GM12878 (cell line): ENCODE data around the gene DIP2A. TPM values are rescaled to one million over a fixed set of nuclear protein-coding genes. Genes with fewer than 3 reads are reported as not detected.

Experiments
- ATAC-seq: fragments of 200-7000 bp; cut with Tn5 transposase; 3 replicates; pipeline ENCODE4 v1.9.1; 2020; ENCODE audit warnings: mild to moderate bottlenecking, moderate library complexity
- BruUV-seq: library from RNA; stranded (reverse); fragments of 400-500 nt; replicated peaks from 2 replicates; lab custom pipeline; 2021; lab: Mats Ljungman, UMichigan
- CTCF ChIA-PET: fragments of 300-600 bp; sonication (Branson Sonifier 250); formaldehyde crosslinking; extraction: SDS; loops from one replicate; lab custom pipeline; 2021; ENCODE audit warnings: inconsistent platforms; lab: Yijun Ruan, JAX
- POLR2A ChIA-PET: fragments of 350-600 bp; formaldehyde crosslinking; extraction: SDS; loops from one replicate; lab custom pipeline; 2021; ENCODE audit warnings: inconsistent platforms; lab: Charles Lee
- RAD21 ChIA-PET: fragments of 300-600 bp; sonication (Branson Sonifier 250); formaldehyde crosslinking; loops from one replicate; lab custom pipeline; 2023; ENCODE audit warnings: antibody characterized with exemption; ENCODE audit not compliant: unreplicated experiment; lab: Charles Lee
- SMC1A ChIA-PET: fragments of 300-600 bp; sonication (Branson Sonifier 250); formaldehyde crosslinking; loops from one replicate; lab custom pipeline; 2023; ENCODE audit not compliant: unreplicated experiment, uncharacterized antibody; lab: Charles Lee
- DNase-seq: peaks from one replicate; pipeline ENCODE4 v3.0.0-alpha.2; 2011; ENCODE audit warnings: low read depth, low spot score
- FAIRE-seq: peaks from 3 replicates; lab custom pipeline; 2011; peaks lifted over from hg19 to GRCh38; lab: Jason Lieb, UNC
- H2AFZ ChIP-seq: 2 replicates; pipeline ENCODE4 v1.6.0; 2011; ENCODE audit warnings: low read depth, low read length, control low read depth; ENCODE audit not compliant: control insufficient read depth
- H3K27ac ChIP-seq: 2 replicates; pipeline ENCODE4 v1.5.1; 2011; ENCODE audit warnings: control low read depth; ENCODE audit not compliant: control insufficient read depth, insufficient read depth
- H3K27me3 ChIP-seq, 2 experiments: replicated peaks in 1 of 2; 2 replicates each; pipeline versions ENCODE4 v1.6.0 to v1.6.1; 2011; ENCODE audit warnings: low read length in 1 of 2; ENCODE audit not compliant: control insufficient read depth in 2 of 2, insufficient read depth in 2 of 2
- H3K36me3 ChIP-seq, 2 experiments: 2 replicates each; pipeline ENCODE4 v1.5.1; 2011; ENCODE audit warnings: low read length in 1 of 2; ENCODE audit not compliant: control insufficient read depth in 2 of 2, insufficient read depth in 2 of 2
- H3K4me1 ChIP-seq: 2 replicates; pipeline ENCODE4 v1.6.1; 2011; ENCODE audit warnings: mild to moderate bottlenecking, low read length, moderate library complexity, mixed read lengths; ENCODE audit not compliant: control insufficient read depth, insufficient read depth
- H3K4me2 ChIP-seq: 2 replicates; pipeline ENCODE4 v1.6.0; 2011; ENCODE audit warnings: control low read depth; ENCODE audit not compliant: control insufficient read depth, insufficient read depth
- H3K4me3 ChIP-seq: fragments of 200-600 bp; sonication (generic); 2 replicates; pipeline ENCODE4 v1.5.1; 2016
- H3K79me2 ChIP-seq: 2 replicates; pipeline ENCODE4 v1.6.0; 2011; ENCODE audit warnings: low read length; ENCODE audit not compliant: control insufficient read depth, insufficient read depth
- H3K9ac ChIP-seq: 2 replicates; pipeline ENCODE4 v1.8.0; 2011; ENCODE audit warnings: low read length, control low read depth, mixed read lengths; ENCODE audit not compliant: control insufficient read depth, insufficient read depth
- H3K9me3 ChIP-seq: replicated peaks from 3 replicates; pipeline ENCODE4 v1.5.1; 2011; ENCODE audit warnings: mild to moderate bottlenecking, low read length; ENCODE audit not compliant: control insufficient read depth, insufficient read depth
- H4K20me1 ChIP-seq: 2 replicates; pipeline ENCODE4 v1.6.0; 2011; ENCODE audit not compliant: control insufficient read depth, insufficient read depth
- CBX5 ChIP-seq: sonication (generic); IDR thresholded peaks from 2 replicates; pipeline ENCODE4 v1.6.1; 2016; ENCODE audit warnings: low read depth, moderate library complexity, mild to moderate bottlenecking, inconsistent platforms
- CHD4 ChIP-seq: fragments of 200-600 bp; sonication (generic); IDR thresholded peaks from 2 replicates; pipeline ENCODE4 v1.6.1; 2016; ENCODE audit warnings: mild to moderate bottlenecking
- DPF2 ChIP-seq: fragments of 450-650 bp; IDR thresholded peaks from 2 replicates; pipeline ENCODE4 v1.6.1; 2017; ENCODE audit warnings: mild to moderate bottlenecking
- FOXK2 ChIP-seq: fragments of 450-650 bp; IDR thresholded peaks from 2 replicates; pipeline ENCODE4 v1.6.1; 2017; ENCODE audit warnings: mild to moderate bottlenecking, moderate library complexity
- LARP7 ChIP-seq: fragments of 450-650 bp; IDR thresholded peaks from 2 replicates; pipeline ENCODE4 v1.6.1; 2017; ENCODE audit warnings: mild to moderate bottlenecking
- NBN ChIP-seq: fragments of 450-650 bp; IDR thresholded peaks from 2 replicates; pipeline ENCODE4 v1.6.1; 2016
- SREBF1 ChIP-seq: IDR thresholded peaks from 2 replicates; pipeline ENCODE4 v1.6.1; 2012; ENCODE audit warnings: mild to moderate bottlenecking, low read length
- ZBTB33 ChIP-seq: fragments of 450-650 bp; IDR thresholded peaks from 2 replicates; pipeline ENCODE4 v1.6.1; 2017; ENCODE audit warnings: mild to moderate bottlenecking
- WGBS: methylation state at CpG from one replicate; pipeline ENCODE4 v1.1.6; 2016; ENCODE audit warnings: low lambda C conversion rate; ENCODE audit not compliant: insufficient replicate concordance, insufficient coverage; ENCODE audit errors: missing lambda C conversion rate; 5-methylcytosine and 5-hydroxymethylcytosine counted together
- in situ Hi-C: fragments of 300-500 bp; cut with MboI; formaldehyde crosslinking; loops from 9 replicates; pipeline ENCODE4 v1.14.3; 2018; ENCODE audit warnings: mixed read lengths
- intact Hi-C: fragments of 100-400 bp; cut with micrococcal nuclease; formaldehyde crosslinking; loops from one replicate; pipeline ENCODE4 v1.14.2; 2022; ENCODE audit not compliant: unreplicated experiment
- polyA plus RNA-seq, 11 experiments: library from polyadenylated mRNA; depleted of rRNA in 4 of 11; unstranded in 6 of 11; stranded (reverse) in 5 of 11; fragments of >200 nt; fragmentation: Nextera tagmentation in 4 of 11; fragmentation: Illumina TruSeq in 1 of 11; extraction: Ambion mirVana in 4 of 11; extraction: Trizol in 1 of 11; gene quantifications; 1 replicate in 1 of 11; 2 replicates in 10 of 11; pipeline versions ENCODE4 v1.2.1 to v1.2.3, GENCODE V29; 2011 to 2016; ENCODE audit warnings: inconsistent platforms in 2 of 11, missing spikeins in 2 of 11, low read depth in 1 of 11
- total RNA-seq, 4 experiments: library from RNA; depleted of rRNA in 3 of 4; stranded (reverse); fragments of >200 nt in 3 of 4; fragmentation: Illumina TruSeq in 1 of 4; extraction: Trizol in 1 of 4; gene quantifications; 2 replicates each; pipeline versions ENCODE4 v1.2.1 to v1.2.3, GENCODE V29; 2013 to 2021

DIP2A gene
- total and polyA plus RNA-seq, 10 of the 15 experiments (the other 5 are each of a cell fraction or from before 2014, with no cell fraction given) = 1.7 to 25.5 (median 12.2) TPM

GRCh38 chr21:46538851-46539666 lies 80.4 kb downstream of the DIP2A start (continued):
- no peak for TF ChIP-seq FOXK2
- TF ChIP-seq CHD4 = no peak
- TF ChIP-seq DPF2 = no peak
- no peak for TF ChIP-seq ZBTB33
- no peak for TF ChIP-seq NBN
- TF ChIP-seq LARP7 = no peak
- TF ChIP-seq, all 136 proteins: peak for 0

GRCh38 chr21:46540087-46540710 lies 81.5 kb downstream of the DIP2A start:
- ChIA-PET POLR2A (no interaction called here), RAD21 (no interaction called here), CTCF (no interaction called here), SMC1A (no interaction called here)
- Histone ChIP-seq H3K27ac (no peak overlapping the region), H3K4me3 (no peak overlapping the region), H3K9me3 (no peaks in the 10 kb centered on the region), H3K4me1 (no peaks in the 10 kb centered on the region), H4K20me1 (no peaks in the 10 kb centered on the region), H3K9ac (no peak overlapping the region), H2AFZ (no peak overlapping the region), H3K27me3 (no peaks in the 10 kb centered on the region), H3K79me2 (no peaks in the 10 kb centered on the region), H3K36me3 (peaks cover 8 to 28% of the 10 kb centered on the region in 2 experiments), H3K4me2 (no peak overlapping the region)
- DNase-seq (no peak), FAIRE-seq (no peak), ATAC-seq (no peak)
- no TSS peak for BruUV-seq
- intact Hi-C loops = no loop called here
- WGBS = 99% methylated on average over 11 of the region's 11 CpGs
- in situ Hi-C loops = no loop called here
- no peak for TF ChIP-seq SREBF1
- no peak for TF ChIP-seq FOXK2
- no peak for TF ChIP-seq CBX5
- TF ChIP-seq, all 136 proteins: peak for 0
